GM12878 (cell line): ENCODE data around the gene ZNF599. TPM values are rescaled to one million over a fixed set of nuclear protein-coding genes. Genes with fewer than 3 reads are reported as not detected.

Source experiments
- ATF7 ChIP-seq: fragments of 450-650 bp; IDR thresholded peaks from 2 replicates; pipeline ENCODE4 v1.6.1; 2016; ENCODE audit warnings: low read depth, mild to moderate bottlenecking
- BACH1 ChIP-seq: fragments of 450-650 bp; IDR thresholded peaks from 2 replicates; pipeline ENCODE4 v1.6.1; 2017; ENCODE audit warnings: mild to moderate bottlenecking, borderline replicate concordance
- CBX3 ChIP-seq: fragments of 200-600 bp; sonication (generic); IDR thresholded peaks from 2 replicates; pipeline ENCODE4 v1.6.1; 2016; ENCODE audit warnings: low read depth, borderline replicate concordance
- CUX1 ChIP-seq: IDR thresholded peaks from 2 replicates; pipeline ENCODE4 v1.6.1; 2012; ENCODE audit warnings: improper control_type of control experiment, low read depth, low read length; ENCODE audit not compliant: insufficient replicate concordance
- E2F8 ChIP-seq: fragments of 450-650 bp; IDR thresholded peaks from 2 replicates; pipeline ENCODE4 v1.6.1; 2018; ENCODE audit warnings: mild to moderate bottlenecking, low read depth, moderate library complexity; ENCODE audit not compliant: partially characterized antibody
- EED ChIP-seq: sonication (generic); IDR thresholded peaks from 2 replicates; pipeline ENCODE4 v1.6.1; 2016; ENCODE audit warnings: antibody characterized with exemption, low read depth
- GABPA ChIP-seq: IDR thresholded peaks from 2 replicates; pipeline ENCODE4 v1.6.1; 2014; ENCODE audit warnings: antibody characterized with exemption, low read depth, mild to moderate bottlenecking, inconsistent platforms
- GATAD2B ChIP-seq: fragments of 450-650 bp; conservative IDR thresholded peaks from 2 replicates; pipeline ENCODE4 v1.6.1; 2017; ENCODE audit warnings: low read depth, mild to moderate bottlenecking, moderate library complexity
- HCFC1 ChIP-seq: fragments of 150-350 bp; IDR thresholded peaks from 2 replicates; pipeline ENCODE4 v1.6.1; 2014; ENCODE audit warnings: low read length
- IRF5 ChIP-seq: fragments of 450-650 bp; IDR thresholded peaks from 2 replicates; pipeline ENCODE4 v1.6.1; 2017; ENCODE audit warnings: borderline replicate concordance
- JUND ChIP-seq: IDR thresholded peaks from 2 replicates; pipeline ENCODE4 v1.6.1; 2012; ENCODE audit warnings: low read depth, mild to moderate bottlenecking, low read length, improper control_type of control experiment, moderate library complexity
- MTA2 ChIP-seq: fragments of 450-650 bp; IDR thresholded peaks from 2 replicates; pipeline ENCODE4 v1.6.1; 2016; ENCODE audit warnings: low read depth, mild to moderate bottlenecking, moderate library complexity
- MYC ChIP-seq: IDR thresholded peaks from 2 replicates; pipeline ENCODE4 v1.6.1; 2011; ENCODE audit warnings: mild to moderate bottlenecking, low read length, moderate library complexity, inconsistent platforms; ENCODE audit not compliant: insufficient read depth, insufficient replicate concordance, insufficient read length, severe bottlenecking
- PML ChIP-seq: IDR thresholded peaks from 2 replicates; pipeline ENCODE4 v1.6.1; 2012; ENCODE audit warnings: low read length, inconsistent platforms
- SMARCA5 ChIP-seq: fragments of 450-650 bp; IDR thresholded peaks from 2 replicates; pipeline ENCODE4 v1.6.1; 2017; ENCODE audit warnings: mild to moderate bottlenecking
- SREBF2 ChIP-seq: IDR thresholded peaks from 2 replicates; pipeline ENCODE4 v1.6.1; 2012; ENCODE audit warnings: mild to moderate bottlenecking, low read length
- YBX1 ChIP-seq: fragments of 450-650 bp; IDR thresholded peaks from 2 replicates; pipeline ENCODE4 v1.6.1; 2016; ENCODE audit warnings: antibody characterized with exemption
- ZBTB33 ChIP-seq: fragments of 450-650 bp; IDR thresholded peaks from 2 replicates; pipeline ENCODE4 v1.6.1; 2017; ENCODE audit warnings: mild to moderate bottlenecking
- ZZZ3 ChIP-seq: IDR thresholded peaks from 2 replicates; pipeline ENCODE4 v1.6.1; 2011; ENCODE audit warnings: low read depth; ENCODE audit not compliant: control insufficient read depth, insufficient read length
- polyA plus RNA-seq, 11 experiments: library from polyadenylated mRNA; depleted of rRNA in 4 of 11; unstranded in 6 of 11; stranded (reverse) in 5 of 11; fragments of >200 nt; fragmentation: Nextera tagmentation in 4 of 11; fragmentation: Illumina TruSeq in 1 of 11; extraction: Ambion mirVana in 4 of 11; extraction: Trizol in 1 of 11; gene quantifications; 1 replicate in 1 of 11; 2 replicates in 10 of 11; pipeline versions ENCODE4 v1.2.1 to v1.2.3, GENCODE V29; 2011 to 2016; ENCODE audit warnings: inconsistent platforms in 2 of 11, missing spikeins in 2 of 11, low read depth in 1 of 11
- total RNA-seq, 4 experiments: library from RNA; depleted of rRNA in 3 of 4; stranded (reverse); fragments of >200 nt in 3 of 4; fragmentation: Illumina TruSeq in 1 of 4; extraction: Trizol in 1 of 4; gene quantifications; 2 replicates each; pipeline versions ENCODE4 v1.2.1 to v1.2.3, GENCODE V29; 2013 to 2021

ZNF599 gene
- total and polyA plus RNA-seq, 10 of the 15 experiments (the other 5 are each of a cell fraction or from before 2014, with no cell fraction given), result 0.27 to 4.8 (median 1.9) TPM

- TF ChIP-seq IRF5 (no peak), GATAD2B (peak; percentile 89), GABPA (peak; percentile 87), SREBF2 (no peak), JUND (no peak), HCFC1 (peak; percentile 79), ZBTB33 (no peak), MYC (no peak), ZZZ3 (no peak), EED (0 out of 2 replicates have a peak, but pooled peaks have one; percentile 30), YBX1 (no peak), PML (0 out of 2 replicates have a peak, but pooled peaks have one; percentile 38), SMARCA5 (peak; percentile 68; the same call in 1 of the 2 replicates), BACH1 (peak; percentile 48), CUX1 (no peak), CBX3 (no peak), E2F8 (no peak), ATF7 (peak; percentile 22; the same call in 1 of the 2 replicates), MTA2 (peak; percentile 29)
Measured at GRCh38 chr19:34733746-34734536, 39.1 kb downstream of the ZNF599 start, which contains the start of gene ZNF181 (continued).
